NCI-H2107 (cell line): ENCODE measurements around the gene ANKRD22.

ENCODE experiments used
- DNase-seq: peaks from one replicate; lab custom pipeline; 2025; lab: John Stamatoyannopoulos, UW

Gene ANKRD22

GRCh38 chr10:88835096-88835909 lies 16.3 kb downstream of the ANKRD22 start:
- DNase-seq: peak; percentile 27

GRCh38 chr10:88833723-88834122 lies 17.9 kb downstream of the ANKRD22 start:
- no peak for DNase-seq

- DNase-seq: no peak
Measured at GRCh38 chr10:88833156-88833555, 18.5 kb downstream of the ANKRD22 start.

GRCh38 chr10:88832376-88832775 lies 19.3 kb downstream of the ANKRD22 start:
- DNase-seq: no peak

GRCh38 chr10:88831709-88832108 lies 19.9 kb downstream of the ANKRD22 start:
- DNase-seq: no peak

GRCh38 chr10:88830643-88831268 lies 20.9 kb downstream of the ANKRD22 start:
- DNase-seq: no peak

- no peak for DNase-seq
Measured at GRCh38 chr10:88828310-88828709, 23.3 kb downstream of the ANKRD22 start.

GRCh38 chr10:88827671-88828070 lies 24.0 kb downstream of the ANKRD22 start:
- no peak for DNase-seq

- no peak for DNase-seq
Measured at GRCh38 chr10:88826388-88826787, 25.3 kb downstream of the ANKRD22 start.

- DNase-seq: no peak
Measured at GRCh38 chr10:88820748-88821401, 30.8 kb downstream of the ANKRD22 start.

GRCh38 chr10:88819290-88819689 lies 32.4 kb downstream of the ANKRD22 start:
- DNase-seq: no peak

GRCh38 chr10:88813200-88813599 lies 38.4 kb downstream of the ANKRD22 start:
- no peak for DNase-seq

- DNase-seq: no peak
Measured at GRCh38 chr10:88810196-88810961, 41.3 kb downstream of the ANKRD22 start.

GRCh38 chr10:88809621-88810020 lies 42.0 kb downstream of the ANKRD22 start:
- no peak for DNase-seq

GRCh38 chr10:88805924-88806323 lies 45.7 kb downstream of the ANKRD22 start:
- no peak for DNase-seq

GRCh38 chr10:88805361-88805760 lies 46.3 kb downstream of the ANKRD22 start:
- no peak for DNase-seq

GRCh38 chr10:88804083-88804812 lies 47.4 kb downstream of the ANKRD22 start:
- DNase-seq: no peak

- no peak for DNase-seq
Measured at GRCh38 chr10:88803641-88804040, 48.0 kb downstream of the ANKRD22 start.

GRCh38 chr10:88802523-88803285 lies 48.9 kb downstream of the ANKRD22 start, which contains the start of gene LIPM:
Gene LIPM (plus strand): TSS chr10:88802730. CDS start chr10:88802897, 167 bp downstream.
- no peak for DNase-seq
